Inferior parietal cortex (tissue), 1 donor: ENCODE results near the gene MOCS2.

Experiments
- DNase-seq: peaks from one replicate; pipeline ENCODE4 v3.0.0-alpha.2; 2016; ENCODE audit errors: extremely low spot score

Gene MOCS2

DNA sequence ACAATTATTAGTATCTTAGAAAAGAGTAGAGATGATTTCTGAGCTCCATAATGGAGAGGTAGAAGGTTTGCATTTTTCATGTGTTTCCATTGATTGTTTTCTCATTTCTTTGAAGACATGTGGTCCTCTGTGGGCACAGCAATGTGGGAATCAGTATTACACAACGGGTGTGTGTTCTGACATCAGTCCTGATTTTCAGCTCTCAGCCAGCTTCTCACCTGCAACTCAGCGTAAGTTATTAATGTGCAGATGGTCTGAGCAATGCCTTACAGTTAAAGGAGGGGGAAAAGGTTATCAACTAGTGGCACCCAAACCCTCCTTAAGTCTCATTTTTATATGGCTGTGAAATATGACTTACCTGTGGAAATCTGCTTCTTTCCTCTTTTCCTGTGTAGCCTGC is 61.3 kb downstream of the MOCS2 start:
- no peak for DNase-seq
